Activated CD4-positive, alpha-beta T cell treated with anti-CD3 and anti-CD28 coated beads for 48 hours (primary cell): Measurements from ENCODE around the gene ID1.

ENCODE experiments used
- DNase-seq: peaks from one replicate; pipeline ENCODE4 v3.0.0-alpha.2; 2020

The ID1 gene

GRCh38 chr20:31605031-31605901 lies at the start of gene ID1:
Gene ID1 (plus strand): TSS chr20:31605289. CDS start chr20:31605388, 99 bp downstream.
- DNase-seq: peak; percentile 93

- DNase-seq: no peak
Measured at GRCh38 chr20:31559704-31560093, 45.4 kb upstream of the ID1 start.

DNA sequence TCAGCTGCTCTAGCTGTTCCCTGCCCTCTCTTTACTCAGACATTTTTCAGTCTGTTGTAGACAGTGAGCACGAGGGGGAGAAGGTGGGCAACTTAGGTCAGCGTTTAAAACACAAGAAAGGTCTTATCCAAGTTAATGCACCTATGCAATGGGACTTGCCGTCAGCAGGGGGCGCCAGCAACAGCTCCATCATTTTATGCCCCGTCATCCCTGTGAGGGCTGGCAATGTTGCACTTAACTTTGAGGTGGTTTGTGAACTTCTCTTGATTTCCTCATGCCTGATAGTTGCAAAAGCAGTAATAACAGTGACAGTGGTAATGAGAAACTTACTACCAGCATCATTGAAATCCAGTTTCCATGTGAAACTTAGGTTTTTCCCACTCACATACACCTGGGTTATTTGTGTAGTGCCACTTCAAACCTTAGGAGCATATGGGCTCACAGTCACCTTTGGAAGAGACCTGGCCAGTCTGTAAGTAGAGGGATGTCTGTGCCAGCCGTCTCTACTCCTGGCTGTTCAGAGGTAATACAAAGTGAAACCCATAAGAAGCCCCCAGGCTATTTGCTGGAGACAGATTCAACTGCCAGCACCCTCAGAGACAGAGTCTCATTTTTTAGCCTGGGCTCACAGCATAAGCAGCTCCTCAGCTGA lies 44.9 kb upstream of the ID1 start:
- peak; percentile 87 for DNase-seq

- no peak for DNase-seq
Measured at GRCh38 chr20:31560746-31561598, 44.1 kb upstream of the ID1 start.

- DNase-seq: no peak
Measured at GRCh38 chr20:31562241-31562640, 42.8 kb upstream of the ID1 start.

- no peak for DNase-seq
Measured at GRCh38 chr20:31564284-31564683, 40.8 kb upstream of the ID1 start.

DNA sequence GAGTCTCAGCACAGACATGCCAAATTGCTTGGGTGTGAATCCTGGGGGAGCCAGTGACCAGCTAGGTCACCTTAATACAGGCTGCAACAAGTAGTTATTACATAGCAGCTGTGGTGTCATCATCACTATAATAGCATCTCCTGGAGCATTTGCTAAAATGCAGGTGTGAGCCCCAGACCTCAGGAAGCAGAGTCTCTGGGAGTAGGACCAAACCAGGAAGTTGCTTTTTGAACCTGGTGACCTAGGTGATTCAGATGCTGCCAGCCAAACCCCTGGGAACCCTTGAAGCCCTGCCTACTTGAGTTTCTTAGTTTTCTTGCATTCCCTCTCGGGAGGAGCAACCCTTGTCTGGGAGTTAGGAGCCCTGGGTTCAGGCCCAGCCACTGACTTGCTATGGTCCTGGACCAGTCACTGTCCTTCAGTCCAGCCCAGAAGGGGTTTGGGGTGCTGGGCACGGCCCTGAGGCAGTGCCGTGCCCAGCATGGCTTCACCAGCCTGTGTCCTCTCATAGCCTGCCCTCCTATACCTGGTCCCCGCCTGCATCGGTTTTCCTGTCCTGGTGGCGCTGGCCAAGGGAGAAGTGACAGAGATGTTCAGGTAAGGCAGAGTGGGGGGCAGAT lies 39.3 kb upstream of the ID1 start:
- DNase-seq: no peak

DNA sequence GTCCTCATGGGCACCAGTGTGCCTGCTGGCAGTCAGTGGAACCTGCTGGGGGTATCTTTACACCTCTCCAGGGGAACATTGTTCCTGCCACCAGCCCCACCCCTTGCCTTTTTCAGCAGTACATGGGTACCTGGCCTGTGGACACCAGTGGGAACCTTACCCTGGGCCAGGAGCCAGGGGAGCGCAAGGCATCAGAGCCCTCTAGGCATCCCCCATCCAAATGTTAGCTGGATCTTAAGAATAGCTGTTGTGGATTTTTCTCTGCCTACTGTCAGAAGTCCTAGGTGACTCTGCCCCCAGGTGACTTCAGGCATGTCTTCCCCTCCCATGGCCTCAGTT lies 38.8 kb upstream of the ID1 start:
- no peak for DNase-seq

GRCh38 chr20:31566658-31567379 lies 38.3 kb upstream of the ID1 start:
- peak; percentile 48 for DNase-seq

DNA sequence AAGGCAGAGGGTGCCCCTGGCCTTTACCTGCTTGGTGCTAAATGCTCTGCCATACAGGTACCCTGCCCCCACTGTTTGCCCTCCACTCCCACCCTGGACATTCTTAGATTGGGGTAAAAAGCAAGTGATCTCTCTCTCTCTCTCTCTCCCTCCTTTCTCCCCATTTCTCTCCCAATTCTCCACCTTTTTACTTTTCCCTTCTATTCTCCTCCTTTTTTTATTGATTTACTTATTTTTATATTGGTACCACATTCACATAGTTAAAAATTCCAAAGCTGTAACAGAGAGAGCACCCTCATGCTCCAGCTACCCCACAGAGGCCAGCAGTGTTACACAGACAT lies 37.7 kb upstream of the ID1 start:
- no peak for DNase-seq

GRCh38 chr20:31568041-31568731 lies 36.9 kb upstream of the ID1 start:
- no peak for DNase-seq

DNA sequence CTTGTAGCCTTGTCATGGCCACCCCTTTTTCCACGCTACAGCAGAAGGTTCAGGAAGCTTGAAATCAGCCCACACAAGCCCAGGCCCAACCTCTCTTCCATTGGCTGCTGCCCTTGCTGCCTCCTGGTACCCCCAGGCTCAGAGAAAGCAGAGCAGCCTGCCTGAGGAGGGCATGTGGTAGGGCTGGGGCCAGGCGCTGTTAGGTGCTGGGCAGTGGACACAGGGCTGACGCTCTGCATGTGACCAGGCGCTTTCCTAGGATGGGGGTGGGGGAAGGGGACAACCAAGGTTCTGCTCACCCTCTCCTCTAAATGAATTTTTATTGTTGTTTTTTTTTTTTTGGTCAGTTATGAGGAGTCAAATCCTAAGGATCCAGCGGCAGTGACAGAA lies 36.3 kb upstream of the ID1 start:
- DNase-seq: no peak

- peak; percentile 73 for DNase-seq
Measured at GRCh38 chr20:31569163-31570020, 35.7 kb upstream of the ID1 start.

DNA sequence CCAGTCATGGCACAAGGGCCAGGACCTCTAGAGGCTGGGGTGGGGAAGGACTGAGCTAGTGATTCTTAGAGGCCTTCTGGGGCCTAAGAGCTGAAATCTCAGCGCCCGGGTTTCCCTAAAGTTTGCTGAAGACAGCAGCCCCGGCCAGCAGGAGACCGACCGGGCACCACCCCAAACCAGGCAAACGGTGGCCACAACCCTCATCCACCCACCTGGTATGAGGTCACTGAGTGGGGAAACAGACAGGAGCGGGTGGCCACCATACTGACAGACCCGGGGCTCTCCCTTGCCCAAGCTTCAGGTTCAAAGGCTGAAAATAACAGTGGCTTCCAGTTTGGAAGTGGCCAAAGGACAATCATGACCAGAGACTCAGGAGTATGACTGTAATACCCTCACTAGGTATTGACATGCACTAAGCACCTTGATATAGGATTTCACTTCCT lies 35.0 kb upstream of the ID1 start:
- DNase-seq: no peak

DNA sequence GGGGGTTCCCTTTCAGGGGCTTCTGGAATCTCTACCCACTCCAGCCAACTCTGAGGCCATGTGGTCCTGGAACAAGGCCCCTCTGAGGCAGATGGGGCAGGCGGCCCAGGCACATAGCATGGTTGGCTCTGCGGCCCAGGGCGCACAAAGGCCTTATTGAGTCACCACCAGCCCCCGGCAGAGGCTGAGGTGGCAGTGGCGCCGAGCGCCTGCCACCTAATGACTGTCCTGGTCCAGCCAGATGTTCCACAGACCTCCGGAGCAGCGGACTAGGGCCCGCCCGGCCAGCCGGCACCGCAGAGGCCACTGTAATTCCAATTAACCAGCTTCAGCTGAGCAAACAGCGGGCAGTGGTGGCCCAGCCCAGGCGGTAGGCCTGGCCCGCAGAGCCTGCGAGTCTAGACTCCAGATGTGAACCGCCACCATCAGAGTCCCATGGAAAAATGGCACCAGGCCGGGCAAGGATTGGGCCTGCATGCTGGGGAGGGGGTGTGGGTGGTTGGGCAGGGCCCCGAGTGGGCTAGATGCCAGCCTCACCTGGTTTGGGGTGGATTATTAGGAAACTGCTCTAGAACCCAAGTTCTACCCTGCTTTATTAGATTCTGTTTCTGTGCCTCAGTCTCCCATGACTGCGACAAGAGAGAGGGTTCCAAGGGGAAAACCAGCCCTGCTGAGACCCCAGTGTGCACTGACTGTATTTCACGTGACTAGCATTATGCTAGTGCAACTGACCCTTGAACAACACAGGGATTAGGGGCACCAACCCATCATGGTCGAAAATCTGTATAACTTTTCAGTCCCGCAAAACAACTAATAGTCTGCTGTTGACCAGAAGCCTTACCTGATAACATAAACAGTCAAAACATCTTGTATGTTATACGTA lies 34.1 kb upstream of the ID1 start:
- DNase-seq: no peak

DNA sequence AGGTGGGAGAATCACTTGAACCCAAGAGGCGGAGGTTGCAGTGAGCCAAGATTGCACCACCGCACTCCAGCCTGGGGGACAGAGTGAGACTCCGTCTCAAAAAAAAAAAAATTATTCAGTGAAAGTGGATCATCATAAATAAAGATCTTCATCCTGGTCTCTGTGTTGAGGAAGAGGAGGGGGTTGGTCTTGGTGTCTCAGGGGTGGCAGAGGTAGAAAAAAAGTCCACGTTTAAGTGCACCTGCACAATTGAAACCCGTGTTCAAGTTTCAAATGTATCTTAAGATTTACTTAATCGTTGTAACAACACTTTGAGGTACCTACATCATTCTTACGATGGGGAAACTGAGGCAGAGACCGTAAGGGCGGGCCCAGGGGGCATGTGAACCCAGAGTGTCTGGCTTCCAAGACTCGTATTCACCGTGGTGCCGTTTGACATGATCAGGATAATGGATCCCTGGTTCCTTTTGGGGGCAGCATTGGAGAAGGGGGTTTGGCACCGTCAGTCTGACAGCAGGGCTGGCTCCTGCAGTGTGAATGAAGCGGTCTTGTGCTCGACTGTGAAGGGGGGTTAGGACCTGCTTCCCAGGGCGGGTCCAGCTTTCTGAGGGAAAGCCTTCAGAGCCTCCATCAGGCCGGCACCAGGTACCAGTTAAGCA lies 32.9 kb upstream of the ID1 start:
- DNase-seq: peak; percentile 36

- DNase-seq: peak; percentile 91
Measured at GRCh38 chr20:31572701-31573554, 32.2 kb upstream of the ID1 start.
